ENCODE results near the gene MYO7A.

Gene MYO7A

GRCh38 chr11:77187111-77187750 is 59.2 kb downstream of the MYO7A start:
- no peak overlapping the region for H3K4me3 ChIP-seq (ENCODE audit: low read length)
- no peak for TF ChIP-seq ZNF274 (IDR thresholded peaks at IDR 0.05; ENCODE audit: low read depth, low read length)

DNA sequence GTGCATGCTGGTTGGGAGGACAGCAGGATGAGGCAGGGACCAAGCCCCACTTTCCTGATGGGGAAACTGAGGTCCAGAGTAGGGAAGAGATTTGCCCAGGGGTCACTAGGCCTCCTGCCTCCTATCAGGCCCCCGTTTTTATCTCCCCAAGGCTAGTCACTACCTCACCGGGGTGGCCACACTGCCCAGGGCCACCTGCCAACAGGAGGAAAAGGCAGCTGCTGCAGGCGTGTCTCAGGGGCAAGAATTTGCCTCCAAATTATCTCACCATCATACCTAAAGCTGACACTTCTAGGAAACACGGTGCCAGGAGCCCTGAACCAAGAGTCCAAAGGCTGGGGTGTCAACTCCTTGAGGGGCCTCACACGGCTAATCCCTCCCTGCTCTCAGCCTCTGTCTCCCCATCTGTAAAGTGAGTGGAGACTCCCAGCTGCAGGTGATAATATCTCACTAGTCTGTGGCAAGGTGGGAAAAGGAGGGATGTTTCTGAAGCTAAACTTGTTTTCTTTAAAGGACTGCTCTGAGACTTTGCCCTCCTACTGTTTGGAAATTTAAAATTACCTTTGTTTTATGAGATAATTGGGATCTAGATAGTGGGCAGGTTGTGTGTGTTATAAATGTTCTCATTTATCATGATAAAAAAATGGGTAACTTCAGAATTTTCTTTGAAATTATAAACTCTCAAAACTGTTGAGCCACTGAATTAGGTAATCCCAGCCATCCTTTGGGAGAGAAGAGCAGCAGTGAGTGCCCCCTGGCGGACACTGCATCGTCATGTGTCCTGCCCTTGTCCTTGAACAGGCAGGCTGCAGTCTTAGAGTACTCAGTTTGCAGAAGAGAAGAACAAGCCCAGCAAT is 60.0 kb downstream of the MYO7A start:
- H3K4me3 ChIP-seq (ENCODE audit: low read length): no peak overlapping the region

DNA sequence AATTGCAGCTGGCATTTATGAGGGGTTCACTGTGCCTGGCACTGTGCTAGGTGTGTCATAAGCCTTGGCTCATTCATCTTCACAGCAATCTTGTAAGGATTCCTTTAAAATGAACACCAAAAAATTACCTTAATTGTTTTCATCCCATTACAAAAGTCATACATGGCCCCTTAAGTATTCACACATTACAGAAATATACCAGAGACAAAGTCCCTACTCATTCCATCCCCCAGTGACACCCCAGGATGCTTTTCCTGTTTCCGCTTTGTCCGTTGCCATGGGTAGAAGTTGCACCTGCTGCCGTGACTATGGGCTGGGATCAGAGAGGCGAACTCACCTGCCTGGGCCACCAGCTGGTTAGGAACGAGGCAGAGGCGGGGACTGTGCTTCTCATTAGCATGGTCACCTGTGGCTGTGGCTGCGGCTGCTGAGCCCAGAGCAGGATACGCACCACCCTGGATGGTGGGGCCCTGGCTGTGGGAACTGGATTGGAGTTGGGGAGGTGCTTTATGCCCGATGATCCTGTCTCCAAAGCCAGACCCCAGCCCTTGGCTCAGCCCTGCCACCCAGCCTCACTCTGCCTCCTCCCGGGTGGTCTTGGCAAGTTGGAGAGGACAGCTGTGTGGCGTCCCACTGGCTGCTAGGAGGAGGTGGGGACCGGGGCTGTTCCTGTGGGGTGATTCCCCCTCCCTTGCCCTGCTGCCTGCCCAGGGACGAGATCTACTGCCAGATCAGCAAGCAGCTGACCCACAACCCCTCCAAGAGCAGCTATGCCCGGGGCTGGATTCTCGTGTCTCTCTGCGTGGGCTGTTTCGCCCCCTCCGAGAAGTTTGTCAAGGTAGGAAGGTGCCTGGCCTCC is 60.8 kb downstream of the MYO7A start:
- TF ChIP-seq ZNF274 (IDR thresholded peaks at IDR 0.05; ENCODE audit: low read depth, low read length): no peak

More for the DNA sequence above, 60.0 kb downstream of the MYO7A start:
- TF ChIP-seq ZNF274 (IDR thresholded peaks at IDR 0.05; ENCODE audit: low read depth, low read length): no peak

GRCh38 chr11:77189588-77190210 is 61.7 kb downstream of the MYO7A start:
- no peak overlapping the region for H3K4me3 ChIP-seq (ENCODE audit: low read length)

More for the DNA sequence above, 60.8 kb downstream of the MYO7A start:
- H3K4me3 ChIP-seq (ENCODE audit: low read length): no peak overlapping the region

GRCh38 chr11:77190331-77191075 is 62.5 kb downstream of the MYO7A start:
- TF ChIP-seq ZNF274 (IDR thresholded peaks at IDR 0.05; ENCODE audit: low read depth, low read length): no peak

More at GRCh38 chr11:77189588-77190210, 61.7 kb downstream of the MYO7A start:
- no peak for TF ChIP-seq ZNF274 (IDR thresholded peaks at IDR 0.05; ENCODE audit: low read depth, low read length)

GRCh38 chr11:77191429-77191822 is 63.4 kb downstream of the MYO7A start:
- TF ChIP-seq ZNF274 (IDR thresholded peaks at IDR 0.05; ENCODE audit: low read depth, low read length): no peak
- H3K4me3 ChIP-seq (ENCODE audit: low read length): no peak overlapping the region

More at GRCh38 chr11:77190331-77191075, 62.5 kb downstream of the MYO7A start:
- no peak overlapping the region for H3K4me3 ChIP-seq (ENCODE audit: low read length)

DNA sequence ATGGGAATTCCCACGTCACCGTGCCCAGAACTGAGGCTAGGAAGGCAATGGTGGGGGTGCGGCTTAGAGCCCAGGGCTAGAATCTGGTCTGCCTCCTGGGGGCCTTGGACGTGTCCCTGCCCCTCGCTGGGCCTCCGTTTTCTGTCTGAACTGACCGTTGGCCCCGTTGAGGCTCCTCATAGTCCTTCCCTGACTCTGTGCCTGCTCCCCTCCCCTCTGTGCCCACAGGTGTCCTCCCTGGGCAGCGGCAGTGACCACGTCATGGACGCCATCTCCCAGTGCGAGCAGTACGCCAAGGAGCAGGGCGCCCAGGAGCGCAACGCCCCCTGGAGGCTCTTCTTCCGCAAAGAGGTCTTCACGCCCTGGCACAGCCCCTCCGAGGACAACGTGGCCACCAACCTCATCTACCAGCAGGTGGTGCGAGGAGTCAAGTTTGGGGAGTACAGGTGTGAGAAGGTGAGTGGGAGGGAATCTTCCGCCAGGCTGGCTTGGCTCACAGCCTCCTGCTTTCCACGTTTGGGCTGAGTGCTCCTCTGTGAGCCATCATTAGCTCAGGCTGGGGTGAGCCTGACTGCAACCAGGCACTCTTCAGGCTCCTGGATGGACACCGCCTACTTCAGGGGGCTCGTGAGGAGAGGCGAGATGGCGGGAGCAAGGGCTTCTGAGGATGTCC is 63.9 kb downstream of the MYO7A start:
- TF ChIP-seq ZNF274 (IDR thresholded peaks at IDR 0.05; ENCODE audit: low read depth, low read length): no peak
- no peak overlapping the region for H3K4me3 ChIP-seq (ENCODE audit: low read length)

GRCh38 chr11:77193167-77193566 is 65.1 kb downstream of the MYO7A start:
- H3K4me3 ChIP-seq (ENCODE audit: low read length): no peak overlapping the region
- no peak for TF ChIP-seq ZNF274 (IDR thresholded peaks at IDR 0.05; ENCODE audit: low read depth, low read length)

DNA sequence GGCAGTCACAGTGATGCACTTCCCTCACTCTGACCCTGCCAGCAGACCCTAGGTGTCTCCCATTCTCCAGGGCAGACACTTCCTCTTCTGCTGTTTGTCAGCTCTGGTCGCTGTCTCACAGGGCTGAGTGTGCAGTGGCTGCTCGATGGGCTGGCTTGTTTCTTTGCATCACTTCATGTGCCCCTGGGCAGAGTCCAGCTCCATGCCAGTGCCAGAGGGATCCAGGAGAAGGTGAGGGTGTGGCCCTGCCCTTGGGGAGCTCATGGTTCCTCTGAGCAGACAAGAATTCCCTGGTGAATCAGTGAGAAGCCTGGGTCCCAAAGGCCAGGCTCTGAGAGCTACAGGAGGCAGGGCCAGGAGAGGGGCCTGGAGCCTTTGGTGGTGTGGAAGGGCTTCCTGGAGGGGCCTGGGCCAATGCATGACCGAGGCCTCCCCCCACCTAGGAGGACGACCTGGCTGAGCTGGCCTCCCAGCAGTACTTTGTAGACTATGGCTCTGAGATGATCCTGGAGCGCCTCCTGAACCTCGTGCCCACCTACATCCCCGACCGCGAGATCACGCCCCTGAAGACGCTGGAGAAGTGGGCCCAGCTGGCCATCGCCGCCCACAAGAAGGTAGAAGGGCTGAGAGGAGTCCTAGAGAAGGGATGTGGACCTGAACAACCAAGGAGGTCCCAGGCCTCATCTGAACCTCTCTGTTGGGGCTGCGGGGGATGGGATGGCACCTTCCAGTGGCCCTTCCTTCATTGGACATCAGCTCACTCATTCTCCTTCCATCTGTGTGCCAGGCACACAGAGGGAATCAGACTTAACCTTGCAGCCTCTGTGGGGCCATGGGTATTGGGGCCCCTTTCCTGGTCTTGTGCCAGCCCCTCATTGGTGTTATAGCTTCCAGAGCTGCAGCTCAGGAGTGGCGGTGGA is 66.1 kb downstream of the MYO7A start:
- H3K4me3 ChIP-seq (ENCODE audit: low read length): no peak overlapping the region
- no peak for TF ChIP-seq ZNF274 (IDR thresholded peaks at IDR 0.05; ENCODE audit: low read depth, low read length)

DNA sequence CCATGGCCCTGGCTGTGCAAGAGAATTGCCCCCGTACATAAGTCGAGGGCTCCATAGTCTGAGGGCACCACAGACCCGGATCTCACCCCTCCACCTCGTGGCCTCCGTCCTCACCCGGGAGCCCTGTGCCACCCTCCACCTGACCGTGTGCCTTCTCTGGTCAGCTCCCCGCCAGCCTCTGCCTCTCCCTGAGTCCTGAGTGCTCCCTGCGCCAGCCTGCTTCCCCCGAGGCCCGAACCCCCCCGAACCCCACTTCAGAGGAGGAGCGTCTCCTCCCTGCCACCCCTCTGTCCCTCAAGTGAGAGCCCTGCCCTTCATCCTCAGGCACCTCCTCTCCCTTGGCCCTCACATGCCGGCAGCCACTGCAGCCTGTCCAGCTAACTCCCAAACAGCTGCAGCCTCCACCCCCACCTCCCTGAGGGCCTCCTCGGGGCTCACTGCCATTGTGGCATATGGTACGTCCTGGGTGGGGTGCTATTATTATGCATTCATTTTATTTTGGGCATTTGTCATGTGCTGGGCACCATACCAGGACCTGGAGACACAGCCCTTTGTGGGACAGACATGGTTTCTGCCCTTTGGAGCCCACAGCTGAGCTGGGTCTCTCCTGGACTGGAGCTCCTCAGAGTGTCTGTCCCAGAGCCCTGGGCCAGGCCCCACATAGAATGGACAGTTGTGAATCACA is 67.2 kb downstream of the MYO7A start:
- no peak overlapping the region for H3K4me3 ChIP-seq (ENCODE audit: low read length)
- TF ChIP-seq ZNF274 (IDR thresholded peaks at IDR 0.05; ENCODE audit: low read depth, low read length): no peak

- no peak overlapping the region for H3K4me3 ChIP-seq (ENCODE audit: low read length)
- TF ChIP-seq ZNF274 (IDR thresholded peaks at IDR 0.05; ENCODE audit: low read depth, low read length): no peak
Measured at GRCh38 chr11:77196961-77197360, 68.9 kb downstream of the MYO7A start.

Measured in GM08714 (cell line).